ENCODE measurements around the gene UTP4. TPM values are rescaled to one million over a fixed set of nuclear protein-coding genes. Genes with fewer than 3 reads are reported as not detected.

Gene UTP4
- total RNA-seq (2014; rRNA removed; shearing (Covaris generic); ENCODE audit: low replicate concordance) = 56.1 and 97.9 TPM in 2 replicates

- in situ Hi-C loops (cut with HindIII; ENCODE audit: low pct_unique_long_range_greater_than_20kb, low sequenced_read_pairs) = no loop called here
- peak; percentile 64 for DNase-seq (ENCODE audit: low read depth)
Observed at GRCh38 chr16:69132424-69133252, at the start of gene UTP4, which contains the start of gene CHTF8. UTP4 (plus strand) TSS chr16:69132649; CDS start chr16:69133460, 811 bp downstream. CHTF8 (minus strand) TSS chr16:69132588; CDS start chr16:69121458, 11,130 bp downstream.

DNA sequence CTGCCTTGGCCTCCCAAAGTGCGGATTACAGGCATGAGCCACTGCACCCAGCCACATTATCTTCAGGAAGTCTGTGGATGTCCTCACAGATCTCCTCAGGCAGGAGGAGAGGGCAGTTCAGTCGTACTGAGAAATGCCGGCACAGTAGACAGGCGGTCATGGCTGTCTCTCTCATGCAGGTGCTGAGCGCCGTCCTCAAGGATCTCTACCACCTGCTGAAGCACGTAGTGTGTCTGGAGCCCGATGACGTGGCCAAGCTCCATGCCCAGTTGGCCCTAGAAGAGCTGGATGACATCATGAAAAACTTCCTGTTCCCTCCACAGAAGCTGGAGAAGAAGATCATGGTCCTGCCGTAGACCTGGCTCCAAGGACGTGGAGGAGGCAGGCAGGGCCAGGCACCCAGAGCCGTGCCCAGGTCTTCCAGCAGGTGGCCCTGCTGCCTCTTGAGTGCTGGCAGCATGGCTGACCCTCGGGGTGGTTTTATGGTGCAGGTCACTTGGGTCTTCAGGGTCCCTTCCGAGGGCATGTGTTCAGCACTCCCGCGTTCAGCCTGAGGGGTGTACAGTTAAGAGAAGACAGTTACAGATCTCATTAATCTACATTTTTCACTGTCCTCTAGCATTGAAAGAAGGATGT is 49.0 kb upstream of the UTP4 start:
- peak; percentile 54 for DNase-seq (ENCODE audit: low read depth)
- in situ Hi-C loops (cut with HindIII; ENCODE audit: low pct_unique_long_range_greater_than_20kb, low sequenced_read_pairs) = no loop called here

GRCh38 chr16:69084289-69084688 is 48.2 kb upstream of the UTP4 start:
- in situ Hi-C loops (cut with HindIII; ENCODE audit: low pct_unique_long_range_greater_than_20kb, low sequenced_read_pairs) = no loop called here
- no peak for DNase-seq (ENCODE audit: low read depth)

DNA sequence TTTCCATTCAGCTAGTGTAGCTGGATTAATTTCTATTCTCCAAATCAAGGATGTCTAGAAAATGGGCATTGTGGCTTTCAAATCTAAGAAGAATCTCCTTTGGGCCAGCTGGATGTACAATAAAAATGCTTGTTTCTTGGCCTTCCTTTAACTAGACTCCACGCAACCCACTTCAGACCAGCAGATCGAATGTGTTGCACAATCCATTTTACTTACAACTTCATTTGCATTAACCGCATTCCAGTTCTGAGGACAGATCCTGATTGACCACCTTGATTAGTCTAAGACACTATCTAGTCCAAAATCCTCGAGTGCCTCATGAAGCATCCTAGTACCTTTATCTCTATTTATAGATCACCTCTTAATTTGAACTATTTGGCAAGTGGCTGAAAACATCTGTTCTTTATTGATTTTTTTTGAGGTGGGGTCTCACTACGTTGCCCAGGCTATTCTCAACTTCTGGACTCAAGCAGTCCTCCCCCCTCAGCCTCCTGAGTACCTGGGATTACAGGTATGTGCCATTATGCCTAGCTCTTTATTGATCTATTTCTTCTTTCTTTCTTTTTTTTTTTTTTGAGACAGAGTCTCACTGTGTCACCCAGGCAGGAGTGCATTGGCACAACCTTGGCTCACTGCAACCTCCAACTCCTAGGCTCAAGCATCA is 47.3 kb upstream of the UTP4 start:
- no peak for DNase-seq (ENCODE audit: low read depth)
- in situ Hi-C loops (cut with HindIII; ENCODE audit: low pct_unique_long_range_greater_than_20kb, low sequenced_read_pairs) = no loop called here

DNA sequence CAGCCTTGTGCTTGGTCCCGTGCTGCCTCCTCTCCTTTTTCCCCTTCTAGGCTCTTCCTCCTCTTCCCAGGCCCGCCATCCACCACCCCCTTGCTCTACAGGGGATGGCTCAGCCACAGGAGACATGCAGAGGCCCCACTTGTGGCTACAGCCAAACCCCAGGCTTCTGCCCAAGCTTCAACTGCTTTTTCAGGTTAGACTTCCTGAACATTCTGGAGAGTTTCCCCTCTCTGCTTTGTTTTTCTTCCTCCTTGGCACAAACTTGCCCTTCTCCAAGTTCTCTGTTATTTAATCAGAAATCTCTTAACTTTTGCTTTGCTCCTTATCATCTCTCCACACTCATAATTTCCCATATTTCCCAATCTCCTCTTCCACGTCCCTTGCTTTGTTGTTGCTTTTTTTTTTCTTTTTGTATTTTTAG is 45.3 kb upstream of the UTP4 start:
- in situ Hi-C loops (cut with HindIII; ENCODE audit: low pct_unique_long_range_greater_than_20kb, low sequenced_read_pairs) = no loop called here
- no peak for DNase-seq (ENCODE audit: low read depth)

GRCh38 chr16:69088684-69089083 is 43.8 kb upstream of the UTP4 start:
- DNase-seq (ENCODE audit: low read depth) = no peak
- in situ Hi-C loops (cut with HindIII; ENCODE audit: low pct_unique_long_range_greater_than_20kb, low sequenced_read_pairs) = no loop called here

- in situ Hi-C loops (cut with HindIII; ENCODE audit: low pct_unique_long_range_greater_than_20kb, low sequenced_read_pairs) = no loop called here
- peak; percentile 48 for DNase-seq (ENCODE audit: low read depth)
Observed at GRCh38 chr16:69089091-69089910, 43.1 kb upstream of the UTP4 start.

GRCh38 chr16:69093974-69094373 is 38.5 kb upstream of the UTP4 start:
- DNase-seq (ENCODE audit: low read depth) = no peak
- in situ Hi-C loops (cut with HindIII; ENCODE audit: low pct_unique_long_range_greater_than_20kb, low sequenced_read_pairs) = no loop called here

- in situ Hi-C loops (cut with HindIII; ENCODE audit: low pct_unique_long_range_greater_than_20kb, low sequenced_read_pairs) = no loop called here
- no peak for DNase-seq (ENCODE audit: low read depth)
Observed at GRCh38 chr16:69094501-69094900, 37.9 kb upstream of the UTP4 start.

GRCh38 chr16:69095193-69095592 is 37.3 kb upstream of the UTP4 start:
- DNase-seq (ENCODE audit: low read depth) = no peak
- in situ Hi-C loops (cut with HindIII; ENCODE audit: low pct_unique_long_range_greater_than_20kb, low sequenced_read_pairs) = no loop called here

DNA sequence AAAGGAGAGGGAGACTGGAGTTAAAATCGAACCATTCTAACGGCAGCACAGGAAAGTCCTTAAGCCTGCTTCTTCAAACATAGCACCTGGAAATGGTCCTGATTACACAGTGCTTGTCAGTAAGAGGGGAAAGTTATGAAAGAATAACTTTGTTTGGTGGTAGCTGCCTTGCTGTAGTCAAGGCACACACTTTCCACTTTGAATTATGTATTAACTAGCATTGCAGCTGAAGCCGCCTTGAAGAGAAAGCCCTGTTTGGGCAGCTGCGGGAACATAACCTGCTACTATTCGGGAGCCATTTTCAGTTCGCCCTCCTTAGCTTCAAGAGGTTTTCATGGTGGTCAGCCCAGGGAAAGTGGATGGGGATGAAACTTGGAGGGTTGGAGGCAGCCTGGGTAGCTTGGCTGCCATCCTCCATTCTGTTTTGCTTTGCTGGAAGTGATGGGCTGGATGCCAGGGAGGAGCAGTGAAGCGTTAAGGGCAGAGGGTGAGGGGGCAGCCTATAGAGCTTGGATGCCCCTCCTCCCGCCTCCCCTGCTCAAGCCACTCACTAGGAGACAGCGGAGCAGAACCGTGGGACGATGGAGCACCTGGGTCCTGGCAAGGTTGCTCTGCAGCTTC is 32.3 kb upstream of the UTP4 start:
- DNase-seq (ENCODE audit: low read depth) = peak; percentile 79
- in situ Hi-C loops (cut with HindIII; ENCODE audit: low pct_unique_long_range_greater_than_20kb, low sequenced_read_pairs) = loop anchor here (10.0 kb wide), 1 partner anchor 105 kb away; no protein-coding TSS in a partner anchor

DNA sequence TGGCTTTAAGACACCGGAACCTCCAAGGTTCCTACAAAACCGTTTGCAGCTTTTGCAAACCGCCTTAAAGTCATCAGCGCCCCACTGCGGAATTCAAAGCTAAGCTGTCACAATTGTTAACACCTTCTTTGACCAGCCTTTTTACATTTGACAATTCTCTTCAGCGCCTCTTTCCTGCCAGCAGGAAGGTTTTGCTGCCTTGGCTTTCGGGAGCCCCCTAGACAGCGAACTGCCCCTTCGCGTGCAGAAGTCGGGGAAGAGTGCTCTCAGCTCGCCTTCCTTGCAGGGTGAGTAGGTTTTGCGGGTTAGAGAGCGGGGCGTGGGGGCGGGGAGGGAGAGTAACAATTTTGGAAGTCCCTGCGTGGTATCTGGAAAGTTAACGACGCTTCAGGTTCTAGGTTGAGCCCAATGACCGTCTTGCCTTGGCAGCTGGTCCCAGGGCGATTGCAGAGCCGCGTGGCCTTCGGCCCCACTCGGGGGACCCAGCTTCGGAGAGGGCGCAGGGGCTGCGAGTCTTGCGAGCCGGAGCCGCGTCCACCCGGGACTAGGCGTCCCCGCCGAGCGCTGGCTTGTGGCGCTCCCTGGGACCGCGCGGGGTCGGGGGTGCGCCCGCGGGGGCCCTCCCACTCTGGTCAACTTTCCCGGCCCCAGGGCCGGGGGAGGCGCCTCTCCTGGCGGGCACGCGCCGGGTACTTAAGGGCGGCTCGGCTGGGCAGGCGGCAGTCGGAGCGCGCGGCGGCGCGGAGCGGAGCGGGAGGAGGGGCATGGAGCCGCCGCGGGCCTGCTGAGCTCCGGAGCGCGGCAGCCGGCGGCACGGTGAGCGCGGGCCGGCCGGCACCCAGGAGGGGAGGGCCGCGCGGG is 26.7 kb upstream of the UTP4 start, which contains the start of gene HAS3:
Gene HAS3 (plus strand): TSS at position 153 of the 861 bp plus-strand sequence. CDS start 3,743 bp downstream, outside the sequence.
- peak; percentile 79 for DNase-seq (ENCODE audit: low read depth)
- in situ Hi-C loops (cut with HindIII; ENCODE audit: low pct_unique_long_range_greater_than_20kb, low sequenced_read_pairs) = loop anchor here (10.0 kb wide), 1 partner anchor 111 kb away; no protein-coding TSS in a partner anchor

GRCh38 chr16:69106491-69107315 is 25.7 kb upstream of the UTP4 start:
- no peak for DNase-seq (ENCODE audit: low read depth)
- in situ Hi-C loops (cut with HindIII; ENCODE audit: low pct_unique_long_range_greater_than_20kb, low sequenced_read_pairs) = loop anchor here (10.0 kb wide), 1 partner anchor 112 kb away; no protein-coding TSS in a partner anchor

- DNase-seq (ENCODE audit: low read depth) = peak; percentile 56
- in situ Hi-C loops (cut with HindIII; ENCODE audit: low pct_unique_long_range_greater_than_20kb, low sequenced_read_pairs) = loop anchor here (10.0 kb wide), 1 partner anchor 113 kb away; no protein-coding TSS in a partner anchor
Observed at GRCh38 chr16:69107316-69107962, 25.0 kb upstream of the UTP4 start.

Measured in Caki2 (cell line).